GM12873 (cell line): Measurements from ENCODE around the gene LGALS3BP.

Experiments used
- TF ChIP-seq, protein P1 (sequence below): IDR thresholded peaks from 2 replicates; pipeline ENCODE4 v1.5.1; 2012; ENCODE audit warnings: low read depth, mild to moderate bottlenecking, moderate library complexity, low read length, control low read depth; ENCODE audit not compliant: insufficient read depth; ENCODE audit errors: missing control alignments

Gene LGALS3BP

DNA sequence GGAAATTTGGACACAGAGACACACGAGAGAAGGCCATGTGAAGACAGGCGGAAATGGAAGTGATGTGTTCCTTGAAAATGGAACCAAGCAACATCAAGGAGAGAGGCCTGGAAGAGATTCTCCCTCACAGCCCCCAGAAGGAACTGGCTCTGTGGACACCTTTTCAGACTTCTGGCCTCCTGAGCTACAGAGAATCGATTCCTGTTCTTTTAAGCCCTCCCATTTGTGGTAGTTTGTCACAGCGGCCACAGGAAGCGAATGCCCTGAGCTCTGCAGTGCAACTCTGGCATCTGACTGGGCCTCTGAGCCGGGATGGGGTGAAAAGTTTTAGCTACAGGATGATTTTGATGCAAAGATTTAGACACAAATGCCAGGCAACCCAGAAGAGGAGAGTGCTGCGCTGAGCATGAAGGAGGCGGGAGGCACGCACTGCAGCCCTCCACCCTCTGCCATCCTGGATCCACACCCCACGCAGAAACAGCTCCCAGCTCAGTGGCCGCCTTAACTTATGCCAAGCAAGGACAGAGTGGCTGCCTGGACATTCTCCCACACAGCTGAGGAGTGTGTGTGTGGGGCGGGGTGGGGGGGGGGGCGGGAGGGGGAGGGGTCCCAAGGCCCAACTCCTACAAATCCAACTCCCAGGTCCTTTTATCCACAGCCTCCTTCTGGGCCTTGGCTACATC lies 56.8 kb downstream of the LGALS3BP start:
- TF ChIP-seq, protein P1, sequence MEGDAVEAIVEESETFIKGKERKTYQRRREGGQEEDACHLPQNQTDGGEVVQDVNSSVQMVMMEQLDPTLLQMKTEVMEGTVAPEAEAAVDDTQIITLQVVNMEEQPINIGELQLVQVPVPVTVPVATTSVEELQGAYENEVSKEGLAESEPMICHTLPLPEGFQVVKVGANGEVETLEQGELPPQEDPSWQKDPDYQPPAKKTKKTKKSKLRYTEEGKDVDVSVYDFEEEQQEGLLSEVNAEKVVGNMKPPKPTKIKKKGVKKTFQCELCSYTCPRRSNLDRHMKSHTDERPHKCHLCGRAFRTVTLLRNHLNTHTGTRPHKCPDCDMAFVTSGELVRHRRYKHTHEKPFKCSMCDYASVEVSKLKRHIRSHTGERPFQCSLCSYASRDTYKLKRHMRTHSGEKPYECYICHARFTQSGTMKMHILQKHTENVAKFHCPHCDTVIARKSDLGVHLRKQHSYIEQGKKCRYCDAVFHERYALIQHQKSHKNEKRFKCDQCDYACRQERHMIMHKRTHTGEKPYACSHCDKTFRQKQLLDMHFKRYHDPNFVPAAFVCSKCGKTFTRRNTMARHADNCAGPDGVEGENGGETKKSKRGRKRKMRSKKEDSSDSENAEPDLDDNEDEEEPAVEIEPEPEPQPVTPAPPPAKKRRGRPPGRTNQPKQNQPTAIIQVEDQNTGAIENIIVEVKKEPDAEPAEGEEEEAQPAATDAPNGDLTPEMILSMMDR, result no peak

DNA sequence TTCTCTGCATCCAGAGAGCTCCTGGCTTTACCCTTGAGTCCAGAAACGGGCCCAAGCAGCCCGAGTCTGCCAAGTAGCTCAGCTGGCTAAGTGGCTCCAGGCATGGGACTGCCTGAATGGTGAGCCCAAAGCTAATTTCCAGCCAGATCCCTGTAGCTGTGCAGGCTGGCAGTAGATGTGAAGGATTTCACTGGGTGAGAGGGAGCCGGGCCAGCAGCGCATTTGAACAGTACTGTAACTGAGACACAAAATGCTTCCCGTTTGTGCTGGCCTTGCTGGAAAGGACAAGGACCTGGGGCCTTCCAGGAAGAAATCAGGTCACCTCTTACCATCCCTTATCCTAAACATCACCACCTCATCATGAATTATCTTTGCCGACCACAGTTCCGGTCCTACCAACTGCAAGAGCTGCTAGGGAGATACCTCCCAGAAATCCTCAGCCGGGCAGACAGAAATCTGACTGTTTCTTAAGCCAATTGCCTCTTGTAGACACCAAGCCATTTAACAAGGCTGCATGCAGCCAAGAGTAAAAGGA lies 58.2 kb downstream of the LGALS3BP start:
- TF ChIP-seq, protein P1, result no peak
